ENCODE data around the gene AGTR1.
A peak's percentile ranks its signal among the peaks of the same experiment; 100 is the strongest.
"Not testable (repeated sequence)": the region's sequence is repeated elsewhere in the genome, so short reads cannot be mapped to it uniquely, and the experiment has no call there.

Gene AGTR1

GRCh38 chr3:148758303-148758884 lies 60.7 kb downstream of the AGTR1 start:
- DNase-seq (ENCODE audit: low read depth in 2 of 2) = peak; percentile 14 to 22

- no peak for DNase-seq (ENCODE audit: low read depth in 2 of 2)
Observed at GRCh38 chr3:148759430-148759829, 61.7 kb downstream of the AGTR1 start.

- DNase-seq (ENCODE audit: low read depth in 2 of 2) = no peak
Observed at GRCh38 chr3:148763156-148763680, 65.5 kb downstream of the AGTR1 start.

GRCh38 chr3:148763986-148764935 lies 66.6 kb downstream of the AGTR1 start:
- no peak for DNase-seq (ENCODE audit: low read depth in 2 of 2)

GRCh38 chr3:148772361-148772760 lies 74.7 kb downstream of the AGTR1 start:
- DNase-seq (ENCODE audit: low read depth in 2 of 2) = no peak

DNA sequence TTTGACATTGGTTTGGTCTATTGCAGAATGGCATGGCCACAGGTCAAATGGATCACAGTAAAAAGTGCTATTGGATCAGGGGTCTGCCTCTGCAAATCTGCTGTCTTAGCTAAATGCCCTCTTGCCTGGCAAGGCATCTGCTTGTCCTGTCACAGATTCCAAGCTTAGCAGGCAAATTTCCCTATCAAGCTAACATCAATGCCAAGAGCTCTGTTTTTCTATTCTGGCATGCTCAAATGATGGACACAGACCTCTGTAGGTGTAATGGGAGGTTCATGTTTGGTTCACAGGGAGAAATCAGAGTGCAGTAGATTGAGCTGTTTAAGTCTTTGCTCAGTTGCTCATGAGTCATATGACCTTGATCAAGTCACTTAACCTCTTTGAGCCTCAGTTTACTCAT lies 75.1 kb downstream of the AGTR1 start:
- no peak for DNase-seq (ENCODE audit: low read depth in 2 of 2)

GRCh38 chr3:148773805-148774204 lies 76.1 kb downstream of the AGTR1 start:
- no peak for DNase-seq (ENCODE audit: low read depth in 2 of 2)

GRCh38 chr3:148778926-148779325 lies 81.2 kb downstream of the AGTR1 start:
- DNase-seq (ENCODE audit: low read depth in 2 of 2) = no peak

DNA sequence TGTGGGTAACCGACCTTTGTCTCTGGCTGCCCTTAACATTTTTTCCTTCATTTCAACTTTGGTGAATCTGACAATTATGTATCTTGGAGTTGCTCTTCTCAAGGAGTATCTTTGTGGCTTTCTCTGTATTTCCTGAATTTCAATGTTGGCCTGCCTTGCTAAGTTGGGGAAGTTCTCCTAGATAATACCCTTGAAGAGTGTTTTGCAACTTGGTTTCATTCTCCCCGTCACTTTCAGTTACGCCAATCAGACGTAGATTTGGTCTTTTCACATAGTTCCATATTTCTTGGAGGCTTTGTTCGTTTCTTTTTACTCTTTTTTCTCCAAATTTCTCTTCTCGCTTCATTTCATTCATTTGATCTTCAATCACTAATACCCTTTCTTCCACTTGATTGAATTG lies 87.3 kb downstream of the AGTR1 start:
- DNase-seq (ENCODE audit: low read depth in 2 of 2) = not testable (repeated sequence)

- not testable (repeated sequence) for DNase-seq (ENCODE audit: low read depth in 2 of 2)
Observed at GRCh38 chr3:148786159-148786558, 88.5 kb downstream of the AGTR1 start.

GRCh38 chr3:148789146-148789545 lies 91.4 kb downstream of the AGTR1 start:
- DNase-seq (ENCODE audit: low read depth in 2 of 2) = peak; percentile 14 to 15

GRCh38 chr3:148789906-148790305 lies 92.2 kb downstream of the AGTR1 start:
- DNase-seq (ENCODE audit: low read depth in 2 of 2) = no peak

DNA sequence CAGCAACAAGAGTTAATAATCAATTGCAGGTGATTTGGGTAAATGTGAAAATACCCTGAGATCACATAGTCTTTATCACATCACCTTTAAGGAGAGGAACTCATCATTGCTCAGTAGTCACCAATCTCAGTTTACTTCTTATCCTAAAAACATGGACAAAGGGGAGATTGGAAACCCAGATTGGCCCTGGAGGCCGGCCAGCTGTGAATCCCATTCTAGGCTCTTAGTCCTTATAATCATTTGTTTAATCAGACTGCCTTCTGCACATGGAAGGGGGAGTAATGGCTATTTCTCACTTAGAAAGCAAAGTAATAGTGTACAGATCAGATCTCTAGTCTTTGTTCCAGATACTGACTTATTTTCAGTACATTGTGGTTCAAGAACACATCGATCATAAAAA lies 92.7 kb downstream of the AGTR1 start:
- no peak for DNase-seq (ENCODE audit: low read depth in 2 of 2)

DNA sequence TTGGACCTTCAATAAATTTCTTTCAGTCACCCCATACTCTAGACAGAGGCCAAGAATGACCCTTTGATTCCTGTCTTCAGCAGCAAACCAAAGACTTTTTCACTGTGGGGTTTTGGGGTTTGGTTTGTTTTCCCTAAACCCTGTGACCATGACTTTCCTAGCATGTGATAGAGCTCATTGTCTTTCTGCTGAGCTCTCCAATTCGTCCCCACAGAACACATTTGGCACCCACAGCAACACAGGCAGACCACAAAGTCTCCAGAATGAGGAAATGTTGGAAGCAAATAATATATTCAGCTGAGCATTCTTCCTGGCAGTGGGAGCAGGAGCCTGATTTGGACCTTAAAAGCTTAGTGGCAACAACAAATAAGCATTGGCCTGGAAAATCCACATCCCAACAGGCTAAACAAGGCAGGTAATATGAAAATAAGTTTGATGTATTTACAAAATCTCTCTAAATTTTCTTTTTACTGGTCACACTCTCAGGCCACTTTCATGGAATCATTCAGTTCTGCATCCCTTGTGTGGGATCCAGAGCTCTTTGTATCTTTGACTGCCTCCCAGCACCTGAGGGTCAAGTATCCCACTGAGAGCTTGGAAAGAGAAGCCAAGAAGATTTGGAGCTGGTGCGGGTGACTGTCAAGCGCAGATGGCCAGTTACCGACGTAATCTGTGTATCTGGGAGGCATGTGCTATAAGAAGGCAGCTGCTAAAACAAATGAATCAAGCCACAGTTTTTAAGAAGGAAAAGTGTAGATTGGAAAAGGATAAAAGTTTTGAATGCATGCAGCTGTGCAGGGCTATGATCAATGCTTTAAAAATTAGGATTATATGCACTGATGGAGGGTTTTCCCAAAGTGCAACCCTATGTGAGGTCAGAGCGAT lies 93.4 kb downstream of the AGTR1 start:
- peak in 1 of 2 experiments; percentile 4 for DNase-seq (ENCODE audit: low read depth in 2 of 2)

DNA sequence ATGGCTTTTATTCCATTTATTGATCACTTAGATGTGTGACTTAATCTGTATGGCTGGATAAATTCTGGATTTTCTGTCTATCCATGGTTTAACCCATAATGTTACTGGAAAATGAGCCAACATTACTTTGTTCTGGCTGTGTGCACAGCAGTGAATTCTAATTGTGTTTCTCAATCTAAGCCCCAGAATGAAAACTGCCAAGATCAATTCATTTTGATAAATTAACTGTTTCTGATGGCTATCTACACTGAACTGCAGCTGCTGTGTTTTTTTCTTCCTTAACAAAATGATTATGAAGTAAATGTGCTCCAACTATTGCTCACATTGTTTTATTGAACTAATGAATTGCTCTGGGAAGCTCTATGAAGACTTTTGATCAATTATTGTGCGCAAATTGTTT lies 94.2 kb downstream of the AGTR1 start:
- DNase-seq (ENCODE audit: low read depth in 2 of 2) = no peak

GRCh38 chr3:148792516-148792915 lies 94.8 kb downstream of the AGTR1 start:
- no peak for DNase-seq (ENCODE audit: low read depth in 2 of 2)
